ENCODE data around the gene ABLIM1. TPM values are rescaled to one million over a fixed set of nuclear protein-coding genes. Genes with fewer than 3 reads are reported as not detected.

The ABLIM1 gene
- total and polyA plus RNA-seq, 2 of the 4 experiments (the other 2 are of a cell fraction): 7.7 to 9.9 TPM

DNA sequence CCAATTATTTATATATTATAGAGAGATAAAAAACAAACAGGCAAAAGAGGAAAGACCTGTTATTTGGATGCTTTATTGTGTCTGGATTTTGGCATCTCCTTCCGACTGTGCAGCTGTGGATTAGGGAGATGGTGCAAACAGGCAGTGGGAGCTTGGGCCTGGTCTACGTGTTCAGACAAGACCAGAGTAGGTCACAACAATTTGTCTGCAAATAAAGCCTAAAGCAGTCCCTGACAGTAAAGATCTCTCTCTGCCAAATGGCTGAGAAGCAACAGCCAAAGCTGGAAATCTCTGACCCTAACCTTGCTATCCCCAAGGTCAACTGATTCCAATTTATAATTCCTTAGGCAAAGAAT lies 82.0 kb downstream of the ABLIM1 start:
- Histone ChIP-seq H2BK15ac (ENCODE audit: low read depth, low read length) (no peak overlapping the region), H3K14ac (replicated peaks; ENCODE audit: low read depth, low read length) (no peak overlapping the region), H3K9me1 (ENCODE audit: insufficient read depth, low read length) (peaks cover 3% of the 10 kb centered on the region; the same call in 1 of the 2 replicates), H3K27me3 (ENCODE audit: control insufficient read depth, insufficient read depth, low read length) (no peaks in the 10 kb centered on the region), H2BK120ac (ENCODE audit: low read depth, low read length) (no peak overlapping the region), H3K36me3 (ENCODE audit: control insufficient read depth, insufficient read depth, low read length) (no peaks in the 10 kb centered on the region), H2BK5ac (ENCODE audit: low read depth, low read length, poor library complexity, severe bottlenecking) (no peak overlapping the region), H2AK9ac (replicated peaks; ENCODE audit: low read depth, low read length, poor library complexity) (no peak overlapping the region), H3K56ac (ENCODE audit: extremely low read depth, insufficient read depth, low read length) (no peak overlapping the region), H3K9me3 (ENCODE audit: control insufficient read depth, insufficient read depth, low read length) (no peaks in the 10 kb centered on the region), H2AK5ac (ENCODE audit: low read depth, low read length) (peak overlapping the region; percentile 57; the same call in 1 of the 2 replicates), H3K23ac (ENCODE audit: low read depth, low read length) (no peak overlapping the region), H3K79me1 (ENCODE audit: low read depth in 1 of 2, low read length in 2 of 2) (peaks cover 0 to 4% of the 10 kb centered on the region in 2 experiments; a peak in 1 of 4 replicates), H3K4me1 (ENCODE audit: control insufficient read depth, insufficient read depth, low read length) (peaks cover 2% of the 10 kb centered on the region; the same call in 1 of the 2 replicates), H3K9ac (ENCODE audit: low read depth, low read length) (no peak overlapping the region), H3K27ac (ENCODE audit: insufficient read depth, low read length) (no peak overlapping the region), H3K4ac (ENCODE audit: low read depth, low read length) (no peak overlapping the region), H3K4me2 (ENCODE audit: low read depth, low read length) (no peak overlapping the region), H4K8ac (ENCODE audit: low read depth in 2 of 2, low read length in 2 of 2) (no peak overlapping the region), H2AFZ (replicated peaks; ENCODE audit: low read length, poor library complexity) (no peak overlapping the region), H4K91ac (ENCODE audit: insufficient read depth, low read depth, low read length) (no peak overlapping the region), H4K5ac (ENCODE audit: low read depth, low read length) (no peak overlapping the region), H2BK20ac (ENCODE audit: low read depth, low read length) (no peak overlapping the region), H3K18ac (ENCODE audit: low read depth, low read length) (no peak overlapping the region), H3K4me3 (ENCODE audit: insufficient read depth, low read depth, low read length) (no peak overlapping the region), H4K20me1 (ENCODE audit: insufficient read depth, low read length) (no peaks in the 10 kb centered on the region)
- in situ Hi-C loops (cut with MboI; ENCODE audit: low sequenced_read_pairs) (no loop called here), intact Hi-C loops (cut with micrococcal nuclease) (no loop called here), dilution Hi-C loops (cut with HindIII; ENCODE audit: low sequenced_read_pairs, unreplicated experiment) (no loop called here)
- POLR2A ChIA-PET (ENCODE audit: unreplicated experiment): no interaction called here
- WGBS, 2 experiments (ENCODE audit: extremely low coverage in 2 of 2, insufficient read length in 1 of 2): 70% methylated on average over 2 of the region's 2 CpGs; no CpG with 5 or more reads in 1 of the 2 experiments
- no peak for DNase-seq
- BruUV-seq (replicated peaks): no TSS peak
- TF ChIP-seq POLR2A (IDR thresholded peaks at IDR 0.05; ENCODE audit: low read depth, low read length) (no peak), CEBPB (IDR thresholded peaks at IDR 0.05; ENCODE audit: low read depth, low read length) (no peak), BHLHE40 (IDR thresholded peaks at IDR 0.05; ENCODE audit: low read depth, low read length) (no peak)
- ATAC-seq (ENCODE audit: low read depth): no peak
- CTCF ChIA-PET: interaction anchor here (1.3 kb wide), 1 partner anchor 14 kb away, joined by 3 read pairs; no protein-coding TSS in a partner anchor

Data from IMR-90 (cell line).